ENCODE data around the gene CPXM2.

CPXM2 gene

DNA sequence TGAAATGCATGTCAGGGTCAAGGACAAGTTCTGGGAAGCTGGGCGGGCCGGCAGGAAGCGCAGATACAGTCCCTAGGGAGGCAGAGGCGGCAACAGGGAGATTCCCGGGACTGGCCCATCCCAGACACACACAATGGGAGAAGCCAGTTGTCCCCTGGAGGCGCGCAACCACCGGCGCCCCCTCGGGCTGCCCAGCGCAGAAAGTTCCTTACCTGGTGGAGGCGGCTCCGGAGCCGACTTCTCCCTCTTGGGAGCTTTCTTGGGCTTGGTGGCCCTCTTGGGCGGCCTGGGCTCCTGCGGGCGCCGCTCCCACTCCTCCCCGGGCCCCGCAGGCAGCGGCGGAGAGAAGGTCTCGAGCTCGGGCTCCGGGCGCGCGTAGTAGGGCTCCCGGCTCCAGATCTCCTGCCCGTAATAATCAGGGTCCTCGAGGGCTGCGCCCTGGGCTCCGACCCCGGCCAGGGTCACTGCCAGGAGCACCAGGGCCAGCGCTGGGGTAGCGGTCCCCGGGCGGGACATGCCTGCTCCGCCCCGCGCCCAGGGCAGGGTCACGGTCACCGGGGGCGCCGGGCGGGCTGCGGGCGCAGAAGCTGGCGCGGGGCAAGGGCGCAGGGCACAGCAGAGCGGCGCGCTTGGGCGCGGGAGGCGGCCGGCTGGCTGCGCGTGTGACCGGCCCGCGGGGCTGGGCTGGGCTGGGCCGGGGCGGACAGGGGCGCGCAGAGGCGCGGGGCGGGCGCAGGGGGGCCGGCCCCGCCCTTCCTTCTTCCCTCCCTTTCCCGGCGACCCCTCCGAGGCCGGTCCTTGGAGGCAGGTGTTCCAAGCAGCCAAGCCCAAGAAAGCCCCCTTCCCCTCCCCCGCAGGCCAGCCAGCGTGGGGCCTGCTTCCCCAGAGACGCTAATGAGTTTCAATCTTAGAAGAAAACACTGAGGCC, at the start of gene CPXM2:
CPXM2 (minus strand) TSS at position 664 of the 928 bp plus-strand sequence; CDS start at position 516, 148 bp downstream.
- no peak for DNase-seq (ENCODE audit: low spot score)
- no peak for TF ChIP-seq CTCF (conservative IDR thresholded peaks at IDR 0.05; ENCODE audit: low read depth)
- no peak within 1 kb of the TSS for H3K27ac ChIP-seq
- ChIA-PET POLR2A (ENCODE audit: low non-redundant PET) (no interaction called here), CTCF (interaction anchor here (0.7 kb wide), 1 partner anchor 54 kb away, joined by 5 read pairs; no protein-coding TSS in a partner anchor)

- ChIA-PET POLR2A (ENCODE audit: low non-redundant PET) (no interaction called here), CTCF (interaction anchor here (0.7 kb wide), 1 partner anchor 23 kb away, joined by 3 read pairs; no protein-coding TSS in a partner anchor)
- H3K27ac ChIP-seq: no peak overlapping the region
- TF ChIP-seq CTCF (conservative IDR thresholded peaks at IDR 0.05; ENCODE audit: low read depth): no peak
- no peak for DNase-seq (ENCODE audit: low spot score)
Observed at GRCh38 chr10:123939591-123939990, 48.0 kb upstream of the CPXM2 start.

GRCh38 chr10:123938890-123939289, 47.3 kb upstream of the CPXM2 start:
- ChIA-PET POLR2A (ENCODE audit: low non-redundant PET) (no interaction called here), CTCF (no interaction called here)
- DNase-seq (ENCODE audit: low spot score): no peak
- no peak for TF ChIP-seq CTCF (conservative IDR thresholded peaks at IDR 0.05; ENCODE audit: low read depth)
- H3K27ac ChIP-seq: no peak overlapping the region

GRCh38 chr10:123936426-123936825, 44.8 kb upstream of the CPXM2 start:
- no peak for TF ChIP-seq CTCF (conservative IDR thresholded peaks at IDR 0.05; ENCODE audit: low read depth)
- ChIA-PET CTCF (no interaction called here), POLR2A (ENCODE audit: low non-redundant PET) (interaction anchor here (0.6 kb wide), 1 partner anchor 28 kb away, joined by 3 read pairs; no protein-coding TSS in a partner anchor)
- DNase-seq (ENCODE audit: low spot score): no peak
- H3K27ac ChIP-seq: no peak overlapping the region

- H3K27ac ChIP-seq: no peak overlapping the region
- no peak for TF ChIP-seq CTCF (conservative IDR thresholded peaks at IDR 0.05; ENCODE audit: low read depth)
- no peak for DNase-seq (ENCODE audit: low spot score)
- ChIA-PET CTCF (no interaction called here), POLR2A (ENCODE audit: low non-redundant PET) (no interaction called here)
Observed at GRCh38 chr10:123935680-123936079, 44.1 kb upstream of the CPXM2 start.

GRCh38 chr10:123934846-123935245, 43.2 kb upstream of the CPXM2 start:
- no peak for DNase-seq (ENCODE audit: low spot score)
- ChIA-PET POLR2A (ENCODE audit: low non-redundant PET) (no interaction called here), CTCF (interaction anchor here (0.7 kb wide), 1 partner anchor 66 kb away, joined by 3 read pairs; no protein-coding TSS in a partner anchor)
- no peak for TF ChIP-seq CTCF (conservative IDR thresholded peaks at IDR 0.05; ENCODE audit: low read depth)
- H3K27ac ChIP-seq: no peak overlapping the region

Measured in RWPE1 (cell line).